ENCODE results near the gene SEPTIN5.

DNA sequence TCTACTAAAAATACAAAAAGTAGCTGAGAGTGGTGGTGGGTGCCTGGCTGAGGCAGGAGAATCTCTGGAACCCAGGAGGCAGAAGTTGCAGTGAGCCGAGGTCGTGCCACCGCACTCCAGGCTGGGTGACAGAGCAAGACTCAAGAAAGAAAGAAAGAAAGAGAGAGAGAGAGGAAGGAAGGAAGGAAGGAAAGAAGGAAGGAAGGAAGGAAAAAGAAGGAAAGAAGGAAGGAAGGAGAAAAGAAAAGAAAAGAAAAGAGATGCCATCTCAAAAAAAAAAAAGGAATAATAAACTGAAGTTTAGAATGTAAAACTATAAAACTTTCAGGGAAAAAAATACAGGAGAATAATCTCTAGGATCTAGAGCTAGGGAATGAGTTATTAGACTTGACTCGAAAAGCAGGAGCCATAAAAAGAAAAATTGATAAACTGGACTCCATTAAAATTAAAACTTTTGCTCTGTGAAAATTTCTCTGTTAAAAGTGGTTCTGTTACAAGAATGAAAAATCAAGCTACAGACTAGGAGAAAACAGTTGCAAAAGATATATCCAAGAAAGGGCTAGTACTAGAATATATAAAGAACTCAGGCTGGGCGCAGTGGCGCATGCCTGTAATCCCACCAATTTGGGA, 13.4 kb upstream of the SEPTIN5 start:
- TF ChIP-seq, protein P1, sequence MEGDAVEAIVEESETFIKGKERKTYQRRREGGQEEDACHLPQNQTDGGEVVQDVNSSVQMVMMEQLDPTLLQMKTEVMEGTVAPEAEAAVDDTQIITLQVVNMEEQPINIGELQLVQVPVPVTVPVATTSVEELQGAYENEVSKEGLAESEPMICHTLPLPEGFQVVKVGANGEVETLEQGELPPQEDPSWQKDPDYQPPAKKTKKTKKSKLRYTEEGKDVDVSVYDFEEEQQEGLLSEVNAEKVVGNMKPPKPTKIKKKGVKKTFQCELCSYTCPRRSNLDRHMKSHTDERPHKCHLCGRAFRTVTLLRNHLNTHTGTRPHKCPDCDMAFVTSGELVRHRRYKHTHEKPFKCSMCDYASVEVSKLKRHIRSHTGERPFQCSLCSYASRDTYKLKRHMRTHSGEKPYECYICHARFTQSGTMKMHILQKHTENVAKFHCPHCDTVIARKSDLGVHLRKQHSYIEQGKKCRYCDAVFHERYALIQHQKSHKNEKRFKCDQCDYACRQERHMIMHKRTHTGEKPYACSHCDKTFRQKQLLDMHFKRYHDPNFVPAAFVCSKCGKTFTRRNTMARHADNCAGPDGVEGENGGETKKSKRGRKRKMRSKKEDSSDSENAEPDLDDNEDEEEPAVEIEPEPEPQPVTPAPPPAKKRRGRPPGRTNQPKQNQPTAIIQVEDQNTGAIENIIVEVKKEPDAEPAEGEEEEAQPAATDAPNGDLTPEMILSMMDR (conservative IDR thresholded peaks at IDR 0.05; ENCODE audit: low read depth, low read length), result no peak
- TF ChIP-seq EZH2 (IDR thresholded peaks at IDR 0.05; ENCODE audit: borderline replicate concordance, low read depth, low read length, poor library complexity, severe bottlenecking), result no peak

Data from A673 (cell line).